ENCODE data around the gene GLP2R.

GLP2R gene

DNA sequence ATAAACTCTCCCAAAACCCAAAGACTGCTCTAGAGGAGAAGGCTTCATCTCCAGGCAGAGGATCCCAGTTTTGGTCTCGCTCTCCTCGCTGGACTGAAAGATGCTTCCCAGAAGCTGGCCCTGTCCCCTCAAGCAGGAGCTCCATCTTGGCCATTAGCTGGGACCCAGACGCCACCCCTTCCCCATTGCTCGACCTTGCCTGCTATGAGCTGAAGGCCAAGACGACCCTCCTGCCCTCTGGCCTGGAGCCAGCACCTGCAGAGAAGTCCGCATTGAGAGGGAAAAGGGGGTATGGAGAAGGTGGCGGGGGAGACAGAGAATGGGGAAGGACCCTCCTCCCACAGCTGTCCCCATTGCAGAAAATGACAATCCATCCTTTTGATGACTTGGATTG, 82.9 kb downstream of the GLP2R start:
- in situ Hi-C loops (cut with MboI; ENCODE audit: low pct_unique_long_range_greater_than_20kb, low sequenced_read_pairs, unreplicated experiment), result no loop called here
- DNase-seq (ENCODE audit: low spot score), result no peak
- TF ChIP-seq, protein P1, sequence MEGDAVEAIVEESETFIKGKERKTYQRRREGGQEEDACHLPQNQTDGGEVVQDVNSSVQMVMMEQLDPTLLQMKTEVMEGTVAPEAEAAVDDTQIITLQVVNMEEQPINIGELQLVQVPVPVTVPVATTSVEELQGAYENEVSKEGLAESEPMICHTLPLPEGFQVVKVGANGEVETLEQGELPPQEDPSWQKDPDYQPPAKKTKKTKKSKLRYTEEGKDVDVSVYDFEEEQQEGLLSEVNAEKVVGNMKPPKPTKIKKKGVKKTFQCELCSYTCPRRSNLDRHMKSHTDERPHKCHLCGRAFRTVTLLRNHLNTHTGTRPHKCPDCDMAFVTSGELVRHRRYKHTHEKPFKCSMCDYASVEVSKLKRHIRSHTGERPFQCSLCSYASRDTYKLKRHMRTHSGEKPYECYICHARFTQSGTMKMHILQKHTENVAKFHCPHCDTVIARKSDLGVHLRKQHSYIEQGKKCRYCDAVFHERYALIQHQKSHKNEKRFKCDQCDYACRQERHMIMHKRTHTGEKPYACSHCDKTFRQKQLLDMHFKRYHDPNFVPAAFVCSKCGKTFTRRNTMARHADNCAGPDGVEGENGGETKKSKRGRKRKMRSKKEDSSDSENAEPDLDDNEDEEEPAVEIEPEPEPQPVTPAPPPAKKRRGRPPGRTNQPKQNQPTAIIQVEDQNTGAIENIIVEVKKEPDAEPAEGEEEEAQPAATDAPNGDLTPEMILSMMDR (IDR thresholded peaks at IDR 0.05; ENCODE audit: extremely low read depth, insufficient read depth, missing control alignments), result no peak

DNA sequence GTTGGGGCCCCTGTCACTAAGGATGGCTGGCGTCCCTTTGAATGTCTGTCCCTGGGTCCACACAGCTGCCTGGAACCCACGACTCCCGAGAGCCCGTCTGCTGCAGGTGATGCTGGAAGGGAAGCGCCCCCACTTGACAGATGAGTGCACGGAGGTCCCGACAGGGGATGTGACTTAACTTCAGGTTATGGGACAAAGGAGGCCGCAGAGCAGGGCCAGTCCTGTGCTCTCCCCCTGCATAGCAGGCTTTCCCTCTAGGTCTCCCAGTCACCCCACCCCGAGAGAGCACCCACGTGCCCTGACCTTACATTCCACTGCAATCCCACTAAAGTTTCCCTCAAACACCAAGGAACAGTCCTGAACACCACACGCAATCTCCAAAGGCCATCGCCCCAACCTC, 85.4 kb downstream of the GLP2R start:
- in situ Hi-C loops (cut with MboI; ENCODE audit: low pct_unique_long_range_greater_than_20kb, low sequenced_read_pairs, unreplicated experiment), result no loop called here

DNA sequence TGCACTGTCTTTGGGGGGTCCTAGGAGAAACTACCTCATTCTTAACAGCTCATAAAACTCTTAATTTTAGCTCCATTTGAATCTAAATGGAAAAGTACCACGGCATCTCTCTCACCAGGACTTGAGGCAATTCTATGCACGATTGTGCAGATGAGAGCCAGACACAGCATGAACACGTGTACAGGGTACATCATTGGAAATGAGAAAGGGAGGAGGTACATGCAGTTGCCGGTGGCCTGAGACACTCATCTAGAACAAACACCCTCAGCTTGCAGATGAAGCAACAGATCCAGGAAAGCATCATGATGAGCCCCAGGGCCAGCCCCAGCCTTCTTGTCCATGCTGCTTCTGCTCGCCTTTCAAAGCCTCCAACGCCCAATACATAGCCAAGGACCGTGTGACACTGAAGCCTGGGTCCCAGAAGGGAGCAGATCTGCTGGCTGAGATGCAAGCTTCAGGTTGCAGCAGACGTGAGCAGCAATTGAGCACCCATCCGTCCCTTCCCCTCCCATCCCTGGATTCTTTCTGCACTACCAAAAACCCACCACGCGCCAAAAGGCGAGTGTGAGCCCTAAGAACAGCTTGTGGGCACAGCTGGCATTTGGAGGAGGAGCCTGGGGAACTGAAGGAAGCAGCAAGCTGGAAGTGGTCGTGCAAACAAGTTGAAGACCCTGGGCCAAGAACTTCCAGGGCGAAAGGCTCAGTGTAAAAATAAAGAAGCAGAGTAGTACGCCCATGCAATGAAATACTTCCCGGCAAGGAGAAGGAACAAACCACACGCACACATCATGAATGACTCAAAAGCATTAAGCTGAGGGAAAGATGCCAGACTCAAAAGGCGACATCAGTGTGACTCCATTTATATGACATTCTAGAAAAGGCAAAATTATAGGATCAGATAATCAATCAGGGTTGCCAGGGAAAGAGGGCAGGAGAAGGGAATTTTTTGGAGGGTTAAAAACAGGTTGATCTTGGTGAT, 86.7 kb downstream of the GLP2R start:
- in situ Hi-C loops (cut with MboI; ENCODE audit: low pct_unique_long_range_greater_than_20kb, low sequenced_read_pairs, unreplicated experiment), result no loop called here
- no peak for DNase-seq (ENCODE audit: low spot score)
- TF ChIP-seq, protein P1 (IDR thresholded peaks at IDR 0.05; ENCODE audit: extremely low read depth, insufficient read depth, missing control alignments), result no peak

More for the DNA sequence above, 85.4 kb downstream of the GLP2R start:
- no peak for DNase-seq (ENCODE audit: low spot score)
- TF ChIP-seq, protein P1 (IDR thresholded peaks at IDR 0.05; ENCODE audit: extremely low read depth, insufficient read depth, missing control alignments), result no peak

DNA sequence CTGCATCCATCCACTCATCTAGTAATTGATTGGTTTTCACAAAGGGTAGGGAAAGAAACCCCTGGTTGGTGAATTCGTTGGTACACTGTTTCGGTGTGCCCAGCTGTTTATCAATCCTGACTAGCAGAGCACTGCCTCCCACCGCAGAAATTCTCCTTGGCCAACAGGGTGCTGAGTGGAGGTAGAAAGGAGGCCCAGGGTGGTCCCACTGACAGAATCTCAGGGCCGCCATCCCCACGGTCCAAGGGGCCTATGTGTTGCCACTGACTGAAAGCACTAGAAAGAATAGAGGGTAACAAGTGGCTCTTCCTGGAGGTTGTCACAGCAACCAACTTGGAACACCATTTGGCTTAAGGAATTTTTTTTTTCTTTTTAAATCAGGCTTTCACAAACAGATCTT, 87.8 kb downstream of the GLP2R start:
- TF ChIP-seq, protein P1 (IDR thresholded peaks at IDR 0.05; ENCODE audit: extremely low read depth, insufficient read depth, missing control alignments), result no peak
- in situ Hi-C loops (cut with MboI; ENCODE audit: low pct_unique_long_range_greater_than_20kb, low sequenced_read_pairs, unreplicated experiment), result no loop called here
- DNase-seq (ENCODE audit: low spot score), result no peak

DNA sequence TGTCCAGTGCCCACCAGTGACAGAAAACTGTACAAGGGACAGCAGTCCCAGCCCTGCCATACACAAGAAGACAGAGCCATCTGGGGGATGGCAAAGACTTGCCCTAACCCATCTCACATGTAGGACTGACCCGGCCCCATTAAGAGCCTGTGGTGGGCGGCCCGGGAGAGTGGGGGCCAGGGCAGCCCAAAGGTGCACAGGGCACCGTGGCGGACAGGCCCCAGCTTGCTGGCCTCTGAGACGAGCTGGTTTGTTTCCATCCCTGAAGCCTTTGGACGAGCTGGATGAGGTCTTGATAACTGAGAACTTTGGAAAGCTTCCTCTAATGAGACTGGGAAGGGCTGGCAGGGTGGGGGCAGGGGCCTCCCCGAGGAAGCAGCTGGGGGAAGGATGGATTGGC, 90.4 kb downstream of the GLP2R start:
- in situ Hi-C loops (cut with MboI; ENCODE audit: low pct_unique_long_range_greater_than_20kb, low sequenced_read_pairs, unreplicated experiment), result no loop called here
- TF ChIP-seq, protein P1 (IDR thresholded peaks at IDR 0.05; ENCODE audit: extremely low read depth, insufficient read depth, missing control alignments), result no peak
- DNase-seq (ENCODE audit: low spot score), result no peak

DNA sequence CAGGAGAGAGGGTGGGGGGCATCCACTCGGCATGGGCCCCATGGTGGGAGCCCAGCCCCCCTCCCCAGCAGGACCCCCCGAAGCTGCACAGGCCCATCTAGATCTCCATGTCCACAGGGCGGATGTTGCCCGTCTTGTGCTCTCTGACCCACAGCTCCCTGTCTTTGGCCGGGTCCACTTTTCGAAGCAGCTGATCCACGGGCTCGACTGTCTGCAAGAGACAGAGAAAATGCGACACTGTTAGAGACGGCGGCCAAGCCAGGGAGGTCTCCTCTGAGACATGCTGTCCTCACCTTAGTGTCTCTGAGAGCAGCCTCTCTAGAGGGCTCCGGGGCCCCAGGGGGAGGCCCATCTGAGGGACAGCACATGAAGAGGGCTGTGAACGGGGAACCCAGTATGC, 91.4 kb downstream of the GLP2R start:
- in situ Hi-C loops (cut with MboI; ENCODE audit: low pct_unique_long_range_greater_than_20kb, low sequenced_read_pairs, unreplicated experiment), result no loop called here
- TF ChIP-seq, protein P1 (IDR thresholded peaks at IDR 0.05; ENCODE audit: extremely low read depth, insufficient read depth, missing control alignments), result no peak
- DNase-seq (ENCODE audit: low spot score), result no peak
